Fibroblast of pulmonary artery (primary cell): ENCODE data around the gene FCGR3B.
"Not testable (repeated sequence)": the region's sequence is repeated elsewhere in the genome, so short reads cannot be mapped to it uniquely, and the experiment has no call there.

Experiments
- DNase-seq: peaks from one replicate; pipeline ENCODE4 v3.0.0-alpha.2; 2010; ENCODE audit warnings: low read depth
- H3K4me3 ChIP-seq: replicated peaks from 2 replicates; pipeline ENCODE4 v1.5.1; 2011; ENCODE audit warnings: low read depth, mild to moderate bottlenecking, control low read depth, low read length, moderate library complexity

Gene FCGR3B

DNA sequence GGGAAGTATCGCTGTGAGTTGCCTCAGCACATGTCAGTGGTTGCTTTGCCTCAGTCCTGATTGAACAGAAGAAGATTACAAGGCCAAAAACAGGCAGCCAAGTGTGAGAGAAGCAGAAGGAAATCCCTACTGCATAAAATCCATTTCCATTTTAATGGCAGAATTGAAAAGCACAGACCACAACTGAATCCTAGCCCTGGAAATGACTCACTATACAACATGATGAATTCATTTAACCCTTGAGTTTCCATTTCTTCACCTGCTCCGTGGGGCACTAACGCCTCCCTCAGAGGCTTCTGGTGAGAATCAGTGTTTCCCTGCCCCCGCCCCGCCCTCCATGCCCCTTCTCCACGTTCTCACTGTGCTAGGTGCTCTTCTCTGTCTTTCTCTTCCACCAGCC is 41.1 kb downstream of the FCGR3B start:
- H3K4me3 ChIP-seq, DNase-seq: not testable (repeated sequence)

DNA sequence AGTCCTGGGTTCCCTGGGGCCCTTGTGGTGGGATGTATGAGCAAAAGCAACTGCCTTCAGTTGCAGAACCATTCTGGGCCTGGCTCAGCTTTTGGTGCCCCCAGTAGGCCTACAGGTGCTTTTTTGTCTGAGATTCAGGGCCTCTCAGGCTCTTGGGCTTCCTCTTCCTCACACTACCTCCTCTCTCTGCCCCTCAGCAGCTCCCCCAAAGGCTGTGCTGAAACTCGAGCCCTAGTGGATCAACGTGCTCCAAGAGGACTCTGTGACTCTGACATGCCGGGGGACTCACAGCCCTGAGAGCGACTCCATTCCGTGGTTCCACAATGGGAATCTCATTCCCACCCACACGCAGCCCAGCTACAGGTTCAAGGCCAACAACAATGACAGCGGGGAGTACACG is 41.6 kb downstream of the FCGR3B start:
- DNase-seq, H3K4me3 ChIP-seq: not testable (repeated sequence)

DNA sequence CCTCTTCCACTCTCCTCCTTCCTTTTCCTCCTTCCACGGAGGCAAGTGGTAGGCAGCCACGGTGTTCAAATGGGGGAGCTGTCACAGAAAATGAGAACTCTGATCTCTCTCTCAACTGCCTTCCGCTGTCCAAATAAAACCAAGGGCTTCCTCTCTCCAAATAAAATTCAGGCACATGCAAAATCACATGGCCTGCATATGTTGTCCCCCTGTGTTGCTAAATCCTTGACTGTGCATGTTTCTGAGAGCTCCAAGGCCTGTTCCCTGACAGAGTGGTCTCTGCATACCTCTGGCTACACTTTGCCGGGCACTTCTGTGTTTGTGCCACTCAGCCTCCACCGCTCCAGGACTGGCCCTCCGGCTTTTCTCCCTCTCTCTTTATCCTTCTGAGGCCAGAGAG is 42.4 kb downstream of the FCGR3B start:
- H3K4me3 ChIP-seq, DNase-seq: not testable (repeated sequence)

DNA sequence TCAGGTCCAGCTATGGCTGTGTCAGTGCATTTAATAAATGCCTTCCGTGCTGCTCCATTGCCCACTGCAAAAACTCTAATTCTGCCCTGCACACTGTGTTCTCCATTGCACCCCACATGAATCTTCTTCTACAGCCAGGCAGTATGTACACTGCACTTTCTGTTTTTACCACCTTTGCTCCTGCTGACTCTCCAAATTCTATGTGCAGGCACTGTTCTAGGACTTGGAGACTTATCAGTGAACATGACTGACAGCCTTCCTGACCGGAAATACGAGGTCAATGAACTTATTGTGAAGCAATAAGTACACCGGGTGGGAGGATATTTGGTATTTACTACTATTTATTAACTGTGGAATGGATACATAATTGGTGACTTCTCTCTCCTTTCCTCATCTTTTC is 48.1 kb downstream of the FCGR3B start:
- DNase-seq, H3K4me3 ChIP-seq: not testable (repeated sequence)

DNA sequence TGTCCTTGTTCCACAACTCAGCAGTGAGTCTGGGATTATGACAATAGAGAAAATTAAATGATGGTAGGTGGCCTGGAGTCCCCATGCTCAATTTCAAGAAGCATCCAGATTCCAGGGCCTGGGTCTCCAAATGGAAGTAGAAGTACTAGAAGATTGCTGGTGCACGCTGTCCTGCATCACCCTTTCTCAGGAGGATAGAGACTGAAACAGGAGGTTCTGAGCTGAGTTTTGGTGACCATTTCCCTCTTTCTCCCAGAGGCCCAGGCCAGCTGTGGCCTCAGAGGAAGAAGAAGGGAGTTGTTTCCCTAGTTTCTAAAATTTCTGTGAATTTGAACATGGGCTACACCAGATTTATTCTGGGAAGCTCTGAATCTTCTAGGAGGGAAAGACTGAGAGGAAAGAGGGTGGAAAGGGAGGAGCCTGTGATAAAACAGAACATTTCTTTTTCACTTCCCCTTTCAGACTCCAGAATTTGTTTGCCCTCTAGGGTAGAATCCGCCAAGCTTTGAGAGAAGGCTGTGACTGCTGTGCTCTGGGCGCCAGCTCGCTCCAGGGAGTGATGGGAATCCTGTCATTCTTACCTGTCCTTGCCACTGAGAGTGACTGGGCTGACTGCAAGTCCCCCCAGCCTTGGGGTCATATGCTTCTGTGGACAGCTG is 50.0 kb downstream of the FCGR3B start:
- DNase-seq, H3K4me3 ChIP-seq: not testable (repeated sequence)

DNA sequence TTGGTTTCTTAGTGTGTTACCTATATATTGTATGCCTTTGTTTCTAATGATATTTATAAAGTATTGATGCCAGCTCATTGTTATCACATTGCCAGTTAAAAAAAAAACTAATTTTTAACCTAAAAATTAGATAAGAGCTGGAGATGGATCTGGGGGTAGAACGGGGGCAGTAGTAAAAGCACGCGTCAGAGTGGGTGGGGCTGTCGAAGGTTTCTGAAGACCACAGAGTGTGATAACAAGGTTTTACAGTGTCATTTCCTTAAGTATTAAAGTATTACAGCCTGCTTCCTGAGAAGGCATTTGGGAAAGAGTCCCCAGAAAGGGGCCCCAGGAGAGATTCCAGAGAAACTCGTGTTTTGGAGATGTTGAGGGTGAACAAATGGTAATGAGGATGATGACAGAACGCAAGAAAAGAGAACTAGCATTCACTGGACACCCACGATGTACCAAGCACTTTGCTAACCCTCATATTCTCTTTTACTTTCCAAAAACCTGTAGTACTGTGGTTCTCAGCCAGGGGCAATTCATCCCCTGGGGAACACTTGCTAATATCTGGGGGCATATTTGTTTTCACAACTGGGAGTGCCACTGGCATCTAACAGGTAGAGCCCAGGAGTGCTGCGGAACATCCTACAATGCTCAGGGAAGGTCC is 51.0 kb downstream of the FCGR3B start:
- H3K4me3 ChIP-seq, DNase-seq: not testable (repeated sequence)

DNA sequence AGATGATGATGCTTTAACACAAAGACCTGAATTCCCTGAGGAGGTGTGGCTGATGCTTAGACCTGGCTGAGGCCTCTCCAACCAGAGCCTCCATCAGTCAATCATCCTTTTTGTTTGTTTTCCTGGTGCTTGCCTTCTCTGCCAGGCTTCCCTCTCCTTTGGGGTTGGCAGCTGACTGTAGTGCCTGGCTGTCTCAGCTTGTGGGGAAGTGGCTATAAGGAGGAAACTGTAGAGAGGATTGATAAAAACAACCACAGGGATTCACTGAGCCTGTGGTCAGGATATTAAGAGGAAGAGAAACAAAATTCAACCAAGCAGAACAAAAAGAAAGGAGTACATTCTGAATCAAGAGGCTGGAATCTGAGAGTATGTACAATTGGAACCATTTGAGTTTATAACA is 54.3 kb downstream of the FCGR3B start:
- not testable (repeated sequence) for DNase-seq, H3K4me3 ChIP-seq
